Keratinocyte (primary cell): ENCODE results near the gene ESRRB.

Experiments used
- EZH2 ChIP-seq: IDR thresholded peaks from one replicate; pipeline ENCODE4 v1.6.1; 2012; ENCODE audit warnings: inconsistent platforms, mild to moderate bottlenecking, low read length, moderate library complexity
- TF ChIP-seq, protein P1 (sequence below), 3 experiments: IDR thresholded peaks in 1 of 3; conservative IDR thresholded peaks in 1 of 3; optimal IDR thresholded peaks in 1 of 3; 2 replicates in 2 of 3; 3 replicates in 1 of 3; pipeline versions ENCODE3 to v1.5.1; 2011; ENCODE audit warnings: low read length in 3 of 3, mild to moderate bottlenecking in 3 of 3, moderate library complexity in 2 of 3, control low read depth in 1 of 3, inconsistent platforms in 1 of 3; ENCODE audit not compliant: insufficient read depth in 2 of 3; ENCODE audit errors: extremely low read depth in 1 of 3

DNA sequence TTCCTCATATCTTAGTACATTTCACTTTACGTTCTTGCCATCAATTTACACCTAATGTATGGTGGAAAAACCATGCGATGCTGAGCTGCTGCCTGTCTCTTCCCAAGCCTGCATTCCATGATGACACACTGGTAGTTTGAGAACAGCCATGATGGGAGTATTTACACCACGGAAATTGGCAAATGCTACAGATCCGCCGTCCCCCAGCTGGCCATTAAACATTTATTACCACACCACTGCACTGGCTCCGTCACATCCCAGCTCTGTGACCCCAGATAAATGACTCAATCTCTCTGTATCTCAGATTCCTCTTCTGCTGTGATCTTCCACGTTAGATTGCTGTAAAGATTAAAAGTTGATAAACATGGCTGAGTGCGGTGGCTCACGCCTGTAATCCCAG, 13.9 kb downstream of the ESRRB start:
- TF ChIP-seq, protein P1, sequence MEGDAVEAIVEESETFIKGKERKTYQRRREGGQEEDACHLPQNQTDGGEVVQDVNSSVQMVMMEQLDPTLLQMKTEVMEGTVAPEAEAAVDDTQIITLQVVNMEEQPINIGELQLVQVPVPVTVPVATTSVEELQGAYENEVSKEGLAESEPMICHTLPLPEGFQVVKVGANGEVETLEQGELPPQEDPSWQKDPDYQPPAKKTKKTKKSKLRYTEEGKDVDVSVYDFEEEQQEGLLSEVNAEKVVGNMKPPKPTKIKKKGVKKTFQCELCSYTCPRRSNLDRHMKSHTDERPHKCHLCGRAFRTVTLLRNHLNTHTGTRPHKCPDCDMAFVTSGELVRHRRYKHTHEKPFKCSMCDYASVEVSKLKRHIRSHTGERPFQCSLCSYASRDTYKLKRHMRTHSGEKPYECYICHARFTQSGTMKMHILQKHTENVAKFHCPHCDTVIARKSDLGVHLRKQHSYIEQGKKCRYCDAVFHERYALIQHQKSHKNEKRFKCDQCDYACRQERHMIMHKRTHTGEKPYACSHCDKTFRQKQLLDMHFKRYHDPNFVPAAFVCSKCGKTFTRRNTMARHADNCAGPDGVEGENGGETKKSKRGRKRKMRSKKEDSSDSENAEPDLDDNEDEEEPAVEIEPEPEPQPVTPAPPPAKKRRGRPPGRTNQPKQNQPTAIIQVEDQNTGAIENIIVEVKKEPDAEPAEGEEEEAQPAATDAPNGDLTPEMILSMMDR (optimal IDR thresholded peaks at IDR 0.05 in 1 of 3, IDR thresholded peaks at IDR 0.05 in 1 of 3, conservative IDR thresholded peaks at IDR 0.05 in 1 of 3; ENCODE audit: extremely low read depth in 1 of 3, insufficient read depth in 2 of 3, low read length in 3 of 3): no peak
- no peak for TF ChIP-seq EZH2
